H1 (cell line): ENCODE measurements around the gene DSE. TPM values are rescaled to one million over a fixed set of nuclear protein-coding genes. Genes with fewer than 3 reads are reported as not detected.

ENCODE experiments used
- CHD7 ChIP-seq: fragments of 300-600 bp; sonication (generic); IDR thresholded peaks from 2 replicates; pipeline ENCODE4 v1.7.1; 2012; ENCODE audit warnings: low read length, moderate library complexity, mild to moderate bottlenecking, inconsistent platforms; ENCODE audit not compliant: insufficient replicate concordance
- CTCF ChIP-seq, 3 experiments: IDR thresholded peaks; 1 replicate in 2 of 3; 2 replicates in 1 of 3; pipeline versions ENCODE4 v1.5.1 to v1.6.1; 2011; ENCODE audit warnings: low read length in 3 of 3, mild to moderate bottlenecking in 3 of 3, inconsistent platforms in 2 of 3, low read depth in 1 of 3, moderate library complexity in 1 of 3; ENCODE audit not compliant: insufficient read depth in 1 of 3; ENCODE audit errors: control extremely low read depth in 1 of 3
- POLR2AphosphoS5 ChIP-seq: IDR thresholded peaks from 2 replicates; pipeline ENCODE4 v1.6.1; 2011; ENCODE audit warnings: low read depth, low read length
- SIRT6 ChIP-seq: IDR thresholded peaks from one replicate; pipeline ENCODE4 v1.7.1; 2012; ENCODE audit warnings: low read length, inconsistent platforms
- TAF7 ChIP-seq: optimal IDR thresholded peaks from 2 replicates; pipeline ENCODE3; 2011; ENCODE audit warnings: low read depth, mild to moderate bottlenecking, inconsistent platforms, low read length, moderate library complexity, borderline replicate concordance
- polyA plus RNA-seq, 7 experiments: library from polyadenylated mRNA; depleted of rRNA in 3 of 7; stranded (reverse) in 5 of 7; unstranded in 2 of 7; fragments of >200 nt in 5 of 7; fragments of 200-250 nt in 2 of 7; gene quantifications; 1 replicate in 5 of 7; 2 replicates in 1 of 7; 4 replicates in 1 of 7; pipeline versions ENCODE4 v1.2.1 to v1.2.3, GENCODE V29; 2011 to 2013; ENCODE audit warnings: missing spikeins in 2 of 7, mixed read lengths in 2 of 7
- total RNA-seq: library from RNA; stranded (reverse); fragmentation: NEBNext Ultra II Directional; extraction: Animal tissue kit (Norgen Biotek cat#: 25700); gene quantifications from 2 replicates; pipeline ENCODE4 v1.2.1, GENCODE V29; 2021

The DSE gene
- total and polyA plus RNA-seq, 2 of the 8 experiments (the other 6 are each of a cell fraction or from before 2014, with no cell fraction given): 32.5 to 94.4 TPM

GRCh38 chr6:116326181-116326671 is 44.5 kb upstream of the DSE start (continued):
- TF ChIP-seq POLR2AphosphoS5: no peak
- TF ChIP-seq CHD7: no peak
- no peak for TF ChIP-seq SIRT6
- TF ChIP-seq TAF7: no peak
- TF ChIP-seq CTCF (IDR thresholded peaks at IDR 0.05; ENCODE audit: control extremely low read depth in 1 of 3, insufficient read depth in 1 of 3, low read depth in 1 of 3, low read length in 3 of 3): no peak
